ENCODE results near the gene RTF1.

RTF1 gene

DNA sequence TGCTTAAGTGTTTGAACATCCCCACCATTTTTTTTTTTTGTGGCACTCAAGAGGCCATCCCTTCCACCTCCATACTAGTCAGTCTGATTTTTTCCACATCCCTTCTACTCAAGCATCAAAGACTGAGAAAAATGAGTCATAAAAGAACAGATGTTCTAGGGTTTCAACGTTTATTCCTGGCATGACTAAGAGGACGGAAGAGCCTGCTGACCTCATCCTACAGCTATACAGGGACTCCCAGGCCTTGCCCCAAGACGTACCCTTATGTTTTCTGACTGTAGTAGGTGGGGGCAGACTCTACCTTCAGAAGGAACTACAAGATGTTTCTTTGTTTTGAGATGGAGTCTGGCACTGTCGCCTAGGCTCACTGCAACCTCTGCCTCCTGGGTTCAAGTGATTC lies 73.5 kb downstream of the RTF1 start:
- no peak for DNase-seq

DNA sequence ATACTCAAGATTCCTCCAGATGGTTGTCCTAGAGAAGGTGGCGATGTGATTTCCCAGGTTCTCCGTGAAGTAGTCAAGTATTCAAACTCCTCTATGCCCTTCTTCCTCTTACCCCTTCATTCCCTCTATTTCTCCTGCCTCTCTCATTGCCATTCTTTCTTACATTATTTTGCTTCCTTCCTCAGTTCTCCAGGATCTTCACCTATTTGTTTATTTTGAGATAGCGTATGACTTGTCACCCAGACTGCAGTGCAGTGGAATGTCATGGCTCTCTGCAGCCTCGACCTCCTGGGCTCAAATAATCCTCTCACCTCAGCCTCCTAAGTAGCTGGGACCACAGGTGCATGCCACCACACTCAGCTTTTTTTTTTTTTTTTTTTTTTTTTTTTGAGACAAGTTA lies 75.0 kb downstream of the RTF1 start:
- DNase-seq: no peak

DNA sequence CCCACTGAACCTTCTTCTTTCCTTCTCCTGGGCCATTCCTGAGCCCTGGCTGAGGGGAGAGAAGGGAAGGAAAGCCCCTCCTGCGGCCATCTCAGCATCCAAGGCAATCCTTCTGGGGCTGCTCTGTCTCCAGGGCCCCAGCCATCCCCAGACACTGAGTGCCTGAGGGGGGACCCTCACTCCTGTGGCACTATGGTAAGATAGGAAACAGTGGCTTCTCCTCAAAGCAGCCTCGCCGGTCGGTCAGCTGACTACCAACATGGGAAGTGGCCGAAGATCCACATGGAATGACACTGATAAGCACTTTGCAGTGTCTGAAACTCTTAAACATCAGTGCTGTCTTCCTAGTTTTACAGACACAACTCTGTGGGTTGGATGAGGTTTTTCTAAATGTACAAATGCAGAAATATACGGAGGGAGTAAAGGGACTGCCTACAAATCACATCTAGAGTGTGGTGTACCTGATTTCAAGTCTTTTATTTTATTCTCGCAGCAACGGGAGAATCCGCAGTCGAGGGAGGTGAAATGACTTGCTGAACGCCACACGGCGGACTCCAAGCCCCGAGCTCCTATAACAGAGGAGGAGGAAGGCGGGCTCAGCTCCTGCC lies 75.8 kb downstream of the RTF1 start:
- no peak for DNase-seq

DNA sequence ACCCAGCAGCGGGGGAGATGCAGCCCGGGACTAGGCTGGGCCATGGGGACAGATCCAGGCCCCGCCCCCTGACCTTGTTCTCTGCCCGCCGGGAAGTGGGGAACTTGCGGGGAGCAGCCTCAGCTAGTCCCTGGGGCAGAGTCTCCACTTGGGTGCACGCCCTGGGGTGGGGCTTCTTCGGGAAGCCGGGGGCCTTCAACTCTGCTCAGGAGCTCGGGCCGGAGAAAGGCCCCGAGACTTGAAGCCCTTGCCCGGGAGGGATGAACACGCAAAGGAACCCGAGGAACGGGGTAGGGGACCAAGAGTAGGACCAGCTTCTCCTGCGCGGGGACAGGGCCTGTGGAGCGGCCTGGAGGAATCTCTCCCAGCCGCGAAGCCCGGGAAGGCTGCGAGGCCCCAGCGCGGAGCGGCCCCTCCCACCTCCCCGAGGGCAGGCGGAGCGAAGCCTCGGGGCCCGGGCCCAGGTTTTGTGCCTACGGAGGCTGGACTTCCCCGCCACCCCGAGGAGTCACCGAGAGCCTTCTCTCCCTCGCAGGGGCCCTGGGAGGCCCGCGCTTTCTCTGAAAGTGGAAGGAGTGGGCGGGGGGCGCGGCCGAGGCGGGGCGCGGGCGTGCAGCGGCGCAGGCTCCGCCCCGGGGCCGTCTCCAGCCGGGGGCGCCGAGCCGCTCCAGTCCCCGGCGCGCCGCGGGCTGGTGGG lies 76.5 kb downstream of the RTF1 start, which contains the start of gene ITPKA:
TSS of gene ITPKA (plus strand) at position 670 of the 697 bp plus-strand sequence. CDS start 54 bp downstream, outside the sequence.
- DNase-seq: peak; percentile 72

DNA sequence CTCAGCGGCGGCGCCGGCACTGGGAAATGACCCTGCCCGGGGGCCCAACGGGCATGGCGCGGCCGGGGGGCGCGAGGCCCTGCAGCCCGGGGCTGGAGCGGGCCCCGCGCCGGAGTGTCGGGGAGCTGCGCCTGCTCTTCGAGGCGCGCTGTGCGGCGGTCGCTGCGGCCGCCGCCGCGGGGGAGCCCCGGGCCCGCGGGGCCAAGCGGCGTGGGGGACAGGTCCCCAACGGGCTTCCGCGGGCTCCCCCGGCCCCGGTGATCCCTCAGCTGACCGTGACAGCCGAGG lies 77.0 kb downstream of the RTF1 start:
- no peak for DNase-seq

DNA sequence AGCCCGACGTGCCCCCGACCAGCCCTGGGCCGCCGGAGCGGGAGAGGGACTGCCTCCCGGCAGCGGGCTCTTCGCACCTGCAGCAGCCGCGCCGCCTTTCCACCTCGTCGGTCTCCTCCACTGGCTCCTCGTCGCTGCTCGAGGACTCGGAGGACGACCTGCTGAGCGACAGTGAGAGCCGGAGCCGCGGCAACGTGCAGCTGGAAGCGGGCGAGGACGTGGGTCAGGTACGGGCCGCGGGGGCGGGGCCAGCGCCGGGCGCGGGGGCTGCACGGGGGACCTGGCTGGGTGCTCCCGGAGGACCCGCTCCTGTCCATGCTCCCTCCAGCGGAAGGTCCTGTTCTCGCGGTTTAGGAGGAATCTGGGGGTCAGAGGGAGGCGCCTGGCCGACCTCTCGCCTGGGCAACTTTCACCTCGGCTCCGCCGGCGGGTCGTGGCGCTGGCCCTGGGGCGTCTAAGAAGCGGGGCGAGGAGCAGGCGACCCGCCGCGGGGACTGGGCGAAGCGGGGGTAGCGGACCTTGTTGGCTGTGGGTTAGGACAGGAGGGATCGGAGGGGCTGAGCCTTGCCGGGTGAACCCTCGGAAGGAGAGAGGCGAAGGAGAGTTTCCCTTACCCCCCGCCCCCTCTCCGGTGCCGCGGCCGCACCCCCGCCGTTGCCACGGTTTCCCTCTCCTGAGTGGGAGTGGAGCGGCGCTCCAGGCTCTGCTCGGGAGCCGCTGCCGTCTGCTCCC lies 77.5 kb downstream of the RTF1 start:
- peak; percentile 19 for DNase-seq

DNA sequence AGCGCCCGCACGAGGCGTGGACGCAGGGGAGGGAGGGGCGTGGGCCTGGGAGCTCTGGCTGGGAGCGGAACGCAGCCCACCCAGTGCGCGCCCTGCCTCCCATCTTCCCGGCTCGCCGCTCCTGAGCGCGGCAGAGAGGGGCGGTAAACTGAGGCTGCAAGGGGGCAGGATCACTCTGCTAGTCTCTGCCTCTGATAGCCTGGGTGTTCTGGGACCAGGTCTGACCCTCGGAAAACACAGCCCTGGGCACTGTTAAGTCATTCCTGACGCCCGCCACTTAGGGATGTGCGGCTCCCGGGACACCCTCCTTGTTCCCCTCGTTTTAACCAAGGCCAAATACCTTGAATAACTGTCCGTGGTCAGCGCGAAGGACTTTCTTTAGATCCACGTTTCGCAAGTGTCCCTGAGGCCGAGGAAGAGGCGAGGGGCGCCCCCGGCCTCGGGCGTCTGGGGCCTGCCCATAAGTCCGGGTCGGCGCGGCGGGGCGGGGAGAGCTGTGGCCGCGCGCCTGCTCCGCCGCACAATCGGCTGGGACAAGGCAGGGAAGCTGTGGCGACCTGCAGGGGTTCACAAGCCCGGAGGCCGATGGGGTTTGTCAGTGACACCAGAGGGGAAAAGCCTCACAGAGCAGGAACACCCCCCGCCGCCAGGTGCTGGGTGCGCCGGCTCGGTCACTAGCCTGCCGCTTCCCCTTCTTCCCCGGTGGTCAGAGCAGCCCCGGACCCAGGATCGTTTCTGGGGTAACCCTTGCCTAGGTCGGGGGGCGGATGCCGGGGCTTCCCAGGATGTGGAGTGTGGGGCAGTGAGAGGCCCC lies 78.2 kb downstream of the RTF1 start:
- DNase-seq: no peak

DNA sequence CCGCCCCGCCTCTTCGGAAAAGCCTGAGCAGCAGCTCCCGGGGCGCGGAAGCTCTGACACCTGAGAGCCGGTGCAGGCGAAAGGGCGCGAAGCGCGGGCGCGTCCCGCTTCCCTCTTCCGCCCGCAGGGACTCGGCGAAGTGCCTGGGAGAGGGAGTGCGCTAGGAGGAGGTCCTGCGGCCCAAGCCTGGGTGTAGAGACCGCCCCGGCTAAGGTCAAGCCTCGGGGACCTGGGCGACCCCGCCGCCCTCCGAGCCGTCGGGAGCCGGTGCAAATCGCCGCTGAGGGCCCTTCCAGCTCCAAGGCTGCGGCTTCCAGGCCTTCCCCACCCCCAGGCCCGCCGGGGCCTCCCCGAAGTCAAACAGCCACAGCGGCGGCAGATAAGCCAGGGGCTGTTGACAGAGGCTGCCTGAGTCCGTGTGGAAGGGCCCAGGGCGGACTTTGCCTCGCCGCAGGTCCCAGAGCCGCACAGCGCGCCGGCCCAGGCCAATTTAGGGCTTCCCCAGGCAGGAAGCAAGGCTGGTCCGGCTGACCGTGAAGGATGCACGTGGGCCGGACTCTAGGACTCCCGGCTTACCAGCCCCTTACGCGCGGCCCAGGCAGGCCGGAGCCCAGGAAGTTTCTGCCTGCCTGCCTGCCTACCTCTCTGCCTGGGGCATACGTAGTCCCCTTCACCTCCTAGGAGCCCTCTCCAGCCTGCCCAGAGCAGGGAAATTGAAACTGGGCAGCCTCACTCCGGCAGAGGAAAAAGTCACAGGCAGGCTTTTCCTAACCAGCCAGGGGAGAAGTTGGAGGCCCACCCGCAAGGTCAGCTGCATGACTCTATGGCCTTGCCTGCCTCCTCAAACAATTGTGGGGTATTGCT lies 79.1 kb downstream of the RTF1 start:
- DNase-seq: no peak

DNA sequence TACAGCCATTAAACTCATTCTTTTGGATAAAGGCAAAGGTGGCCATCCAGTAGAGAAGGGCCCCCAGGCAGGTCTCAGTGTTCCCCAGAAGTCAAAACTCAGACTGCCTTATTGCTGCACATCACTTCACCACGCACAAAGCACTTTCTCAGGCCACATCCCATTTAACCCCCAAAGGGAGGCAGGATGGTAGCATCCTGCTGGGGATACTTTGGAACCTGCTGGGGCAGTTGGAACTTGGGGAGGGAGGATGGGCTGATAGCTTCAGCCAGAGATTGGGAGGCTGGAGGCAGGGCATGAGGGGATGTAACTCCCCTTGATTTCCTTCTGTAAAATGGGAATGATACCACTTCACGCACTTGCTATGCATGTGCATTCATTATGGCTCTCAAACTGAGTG lies 81.8 kb downstream of the RTF1 start:
- DNase-seq: no peak

DNA sequence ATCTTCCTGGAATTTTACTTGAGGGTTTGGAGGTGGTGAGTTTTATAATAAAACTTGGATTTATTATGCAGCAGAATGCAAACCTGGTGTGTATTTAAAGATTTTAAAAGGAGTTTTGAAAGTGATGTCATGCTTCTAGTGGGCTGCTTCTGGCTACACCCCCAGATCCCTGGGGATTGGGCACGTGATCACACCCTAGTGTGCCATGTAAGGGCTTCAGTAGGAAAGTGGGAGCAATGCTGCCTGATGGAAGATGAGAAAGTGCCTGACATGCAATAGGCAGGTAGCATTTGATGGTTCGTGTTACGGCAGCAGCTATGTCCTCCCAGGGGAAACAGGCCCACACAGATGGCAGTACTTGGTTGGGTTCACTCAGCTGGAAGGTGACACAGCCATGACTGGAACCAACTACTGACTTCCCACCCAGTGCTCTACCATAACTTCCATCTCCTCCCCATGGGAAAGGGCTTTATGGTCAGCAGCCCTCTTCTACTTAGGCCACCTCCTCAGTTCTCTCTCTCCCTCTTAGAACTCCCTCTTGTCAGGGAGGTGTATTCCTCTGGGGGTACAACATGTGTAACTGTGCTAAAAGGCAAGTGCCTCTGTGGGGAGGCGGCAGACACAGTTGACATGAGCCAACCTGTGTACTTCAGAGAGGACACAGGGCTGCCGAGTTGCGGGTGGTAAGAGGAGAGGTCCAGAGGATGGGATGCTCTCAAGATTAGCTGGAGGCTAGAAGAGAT lies 82.4 kb downstream of the RTF1 start:
- DNase-seq: peak; percentile 19

DNA sequence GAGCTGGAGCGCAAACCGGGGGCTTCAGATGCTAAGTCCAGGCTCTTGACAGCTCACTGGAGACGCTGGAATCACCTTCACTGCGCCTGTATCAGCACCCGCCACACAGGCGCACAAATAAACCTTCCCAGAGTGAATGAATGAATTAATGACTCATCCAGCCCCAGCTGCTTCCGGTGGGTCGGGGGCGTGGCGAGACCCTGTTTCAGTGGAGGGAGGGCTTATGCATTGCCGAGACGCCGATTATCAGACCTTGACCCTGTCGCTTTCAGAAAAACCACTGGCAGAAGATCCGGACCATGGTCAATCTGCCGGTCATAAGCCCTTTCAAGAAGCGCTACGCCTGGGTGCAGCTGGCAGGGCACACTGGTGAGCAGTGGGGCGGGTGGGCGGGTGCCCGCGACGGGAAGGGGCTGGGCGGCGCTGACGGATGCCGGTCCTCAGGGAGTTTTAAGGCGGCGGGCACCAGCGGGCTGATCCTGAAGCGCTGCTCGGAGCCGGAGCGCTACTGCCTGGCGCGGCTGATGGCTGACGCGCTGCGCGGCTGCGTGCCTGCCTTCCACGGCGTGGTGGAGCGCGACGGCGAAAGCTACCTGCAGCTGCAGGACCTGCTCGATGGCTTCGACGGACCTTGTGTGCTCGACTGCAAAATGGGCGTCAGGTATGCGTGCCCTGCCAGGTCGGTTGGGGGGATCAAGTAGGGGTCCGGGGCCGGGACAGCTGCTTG lies 84.5 kb downstream of the RTF1 start:
- DNase-seq: no peak

DNA sequence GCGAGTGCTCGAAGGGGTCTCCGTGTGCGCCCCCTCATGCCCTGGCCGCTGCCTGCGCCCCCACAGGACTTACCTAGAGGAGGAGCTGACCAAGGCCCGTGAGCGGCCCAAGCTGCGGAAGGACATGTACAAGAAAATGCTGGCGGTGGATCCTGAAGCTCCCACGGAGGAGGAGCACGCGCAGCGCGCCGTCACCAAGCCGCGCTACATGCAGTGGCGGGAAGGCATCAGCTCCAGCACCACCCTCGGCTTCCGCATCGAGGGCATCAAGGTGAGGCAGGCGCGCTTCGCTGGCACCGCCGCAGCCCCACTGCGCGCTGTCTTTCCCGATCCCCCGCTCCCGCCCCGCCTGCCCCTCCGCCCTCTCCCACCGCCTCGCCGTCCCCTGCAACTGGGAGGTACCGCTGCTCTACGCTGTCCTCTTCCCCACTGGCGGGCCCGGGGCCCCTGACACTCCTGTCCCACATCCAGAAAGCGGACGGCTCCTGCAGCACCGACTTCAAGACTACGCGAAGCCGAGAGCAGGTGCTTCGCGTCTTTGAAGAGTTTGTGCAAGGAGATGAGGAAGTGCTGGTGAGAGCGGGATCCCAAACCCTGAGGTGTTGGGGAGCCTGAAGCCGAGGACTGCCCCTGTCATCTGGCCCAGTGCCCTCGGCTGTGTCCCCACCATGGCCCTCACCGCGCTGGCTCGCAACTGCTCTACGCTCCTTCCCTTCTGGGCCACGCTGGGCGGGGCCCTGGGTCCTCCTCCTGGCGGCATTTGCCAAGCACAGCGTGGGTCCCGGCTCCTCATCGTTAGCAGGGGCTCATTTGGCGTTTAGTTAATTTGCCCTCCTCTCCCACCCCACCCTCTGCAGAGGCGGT lies 85.3 kb downstream of the RTF1 start:
- no peak for DNase-seq

DNA sequence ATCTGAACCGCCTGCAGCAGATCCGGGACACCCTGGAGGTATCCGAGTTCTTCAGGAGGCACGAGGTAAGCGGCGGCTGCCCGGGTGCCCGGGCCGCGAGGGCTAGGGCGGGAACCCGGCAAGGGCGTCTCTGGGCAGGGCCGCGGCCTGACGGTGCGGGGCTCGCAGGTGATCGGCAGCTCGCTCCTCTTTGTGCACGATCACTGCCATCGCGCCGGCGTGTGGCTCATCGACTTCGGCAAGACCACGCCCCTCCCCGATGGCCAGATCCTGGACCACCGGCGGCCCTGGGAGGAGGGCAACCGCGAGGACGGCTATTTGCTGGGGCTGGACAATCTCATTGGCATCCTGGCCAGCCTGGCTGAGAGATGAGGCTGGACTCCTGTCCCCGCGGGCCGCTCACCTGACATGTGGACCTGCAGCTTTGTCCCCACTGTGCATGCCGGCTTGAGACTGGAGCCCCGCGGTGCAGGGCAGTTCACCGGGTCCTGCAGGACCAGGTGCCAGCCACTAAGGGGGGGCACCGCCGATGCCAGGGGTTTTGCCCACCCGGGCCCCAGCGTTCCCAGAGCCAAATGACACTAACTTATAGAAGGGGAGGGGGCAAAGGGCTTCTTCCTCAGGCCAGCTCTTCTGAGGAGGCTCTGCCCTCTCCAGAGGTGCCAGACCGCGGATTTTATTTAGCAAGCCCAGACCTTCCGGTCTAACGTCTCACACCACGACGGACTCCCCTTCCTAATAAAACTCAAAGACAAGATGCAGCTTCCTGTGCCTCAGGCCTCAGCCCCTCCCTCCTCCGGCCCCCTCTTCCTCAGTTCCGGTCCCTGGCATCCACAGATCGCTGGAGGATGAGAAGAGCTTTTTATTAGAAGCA lies 86.1 kb downstream of the RTF1 start:
- no peak for DNase-seq

DNA sequence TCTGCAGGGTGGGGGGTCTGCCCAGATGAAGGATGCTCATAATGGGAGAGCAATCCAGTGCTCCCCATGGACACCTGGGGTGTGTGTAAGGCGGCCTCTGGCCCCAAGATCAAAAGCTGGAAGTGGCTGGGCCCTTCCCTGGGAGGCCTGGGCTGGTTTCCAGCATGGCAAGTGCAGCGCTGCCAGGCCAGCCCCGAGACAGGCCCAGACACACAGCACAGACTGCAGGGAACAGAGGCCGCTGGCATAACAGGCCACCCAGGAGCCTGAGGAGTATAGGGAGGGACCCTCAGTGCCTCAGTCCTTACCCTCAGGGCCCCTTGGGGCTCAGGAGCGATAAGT lies 86.7 kb downstream of the RTF1 start:
- DNase-seq: no peak

DNA sequence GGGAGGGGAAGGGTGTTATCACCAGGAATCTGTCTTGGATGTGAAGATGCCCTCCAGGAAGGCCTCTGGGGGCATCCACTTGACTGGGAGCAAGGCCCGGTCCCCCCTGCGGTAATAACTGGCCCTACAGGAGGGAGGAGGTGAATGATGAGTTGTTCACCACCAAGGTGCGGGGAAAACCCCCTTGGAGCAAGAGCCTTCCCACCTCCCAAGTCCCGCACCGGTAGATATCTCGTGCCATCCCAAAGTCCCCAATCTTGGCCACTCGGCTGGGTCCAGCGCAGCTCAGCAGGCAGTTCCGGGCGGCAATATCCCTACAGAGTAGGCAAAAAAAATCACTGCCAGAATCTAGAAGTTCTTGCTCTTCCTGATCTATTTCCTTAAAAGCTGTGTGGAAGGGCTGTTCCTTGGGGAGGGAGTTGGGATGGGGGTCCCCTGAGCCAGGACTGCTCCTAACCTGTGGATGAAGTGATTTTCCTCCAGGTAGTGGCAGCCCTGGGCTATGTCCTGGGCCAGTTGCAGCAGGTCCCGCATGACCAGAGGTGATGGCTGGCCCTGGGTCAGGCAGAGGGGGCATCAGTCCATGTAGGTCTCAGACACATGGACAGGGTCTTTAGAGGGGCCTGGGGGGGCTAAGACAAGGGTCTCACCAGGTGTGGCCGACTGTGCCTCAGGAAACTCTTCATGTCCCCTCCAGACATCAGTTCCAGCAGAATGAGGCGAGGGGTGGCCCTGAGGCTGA lies 88.0 kb downstream of the RTF1 start:
- DNase-seq: no peak

DNA sequence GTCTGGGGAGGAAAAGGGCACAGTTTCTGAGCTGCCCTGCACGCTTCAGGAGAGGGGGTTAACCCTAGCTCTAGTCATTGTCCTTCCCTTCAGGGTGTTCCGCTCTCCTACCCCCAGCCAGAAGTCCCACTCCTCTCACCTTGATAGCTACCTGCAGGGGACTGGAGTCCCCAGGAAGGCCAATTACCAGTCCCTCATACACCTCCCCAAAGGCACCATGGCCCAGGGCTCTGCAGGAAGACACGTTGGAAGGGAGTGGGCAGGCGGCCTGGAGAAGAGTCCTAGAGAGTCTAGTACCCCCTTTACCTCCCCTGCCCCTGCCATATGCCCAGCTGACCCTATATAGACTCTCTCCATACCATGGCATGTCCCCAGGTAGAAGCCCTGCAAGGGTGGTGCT lies 88.9 kb downstream of the RTF1 start:
- DNase-seq: no peak

DNA sequence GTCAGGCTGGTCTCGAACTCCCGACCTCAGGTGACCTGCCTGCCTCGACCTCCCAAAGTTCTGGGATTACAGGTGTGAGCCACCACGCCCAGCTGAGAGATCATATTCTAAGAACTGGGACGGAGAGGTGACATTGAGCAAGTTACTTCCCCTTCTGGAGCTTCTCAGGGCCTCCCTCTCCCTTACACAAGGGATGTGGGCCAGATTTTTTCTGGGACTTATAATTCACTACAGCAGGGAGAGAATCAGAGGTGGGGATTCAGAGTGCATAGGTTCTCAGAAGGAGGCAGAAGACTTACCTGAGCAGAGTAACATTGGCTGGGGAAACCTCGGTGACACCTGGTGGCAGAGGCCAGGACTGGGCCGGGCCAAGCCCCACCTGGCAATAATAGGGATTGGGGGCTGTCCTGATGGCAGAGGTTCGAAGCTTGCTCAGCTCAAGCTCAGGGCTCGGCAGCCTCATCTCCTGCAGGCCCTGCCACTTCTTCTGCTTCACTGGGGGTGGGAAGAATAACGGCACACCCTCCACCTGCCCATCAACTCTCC lies 90.0 kb downstream of the RTF1 start:
- DNase-seq: no peak

DNA sequence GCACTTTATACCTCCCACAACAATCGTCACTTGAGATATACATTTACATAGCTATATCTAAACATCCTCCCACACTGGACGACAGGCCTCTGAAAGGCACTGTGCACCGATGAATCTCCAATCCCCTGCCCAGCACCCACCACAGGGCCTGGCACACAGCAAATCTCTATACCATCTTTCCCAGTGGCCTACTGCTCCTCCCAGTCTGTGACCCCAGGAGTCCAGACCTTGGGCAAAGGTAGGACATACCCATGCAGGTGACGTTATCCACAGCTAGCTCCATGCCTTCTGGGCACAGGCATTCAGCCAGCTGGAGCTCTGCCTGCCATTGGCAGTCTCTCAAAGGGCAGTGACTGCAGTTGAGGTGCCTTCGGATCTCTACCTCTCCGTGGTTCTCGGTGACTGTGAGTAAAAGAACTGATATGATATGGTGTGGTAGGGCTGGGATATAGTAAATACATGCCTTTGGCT lies 91.0 kb downstream of the RTF1 start:
- DNase-seq: no peak
